ENCODE results near the gene TMEM106A.
"Not testable (repeated sequence)": the region's sequence is repeated elsewhere in the genome, so short reads cannot be mapped to it uniquely, and the experiment has no call there.

Gene TMEM106A

GRCh38 chr17:43216369-43216761 lies 4.7 kb downstream of the TMEM106A start:
- no peak for DNase-seq

- DNase-seq = no peak
These were observed 5.3 kb downstream of the TMEM106A start for GRCh38 chr17:43216762-43217613.

GRCh38 chr17:43217614-43218087 lies 6.0 kb downstream of the TMEM106A start:
- no peak for DNase-seq

- DNase-seq = no peak
These were observed 7.3 kb downstream of the TMEM106A start for GRCh38 chr17:43219001-43219400.

- DNase-seq = no peak
These were observed 8.2 kb downstream of the TMEM106A start for GRCh38 chr17:43219746-43220380.

GRCh38 chr17:43220511-43221125 lies 8.9 kb downstream of the TMEM106A start:
- DNase-seq = no peak

DNA sequence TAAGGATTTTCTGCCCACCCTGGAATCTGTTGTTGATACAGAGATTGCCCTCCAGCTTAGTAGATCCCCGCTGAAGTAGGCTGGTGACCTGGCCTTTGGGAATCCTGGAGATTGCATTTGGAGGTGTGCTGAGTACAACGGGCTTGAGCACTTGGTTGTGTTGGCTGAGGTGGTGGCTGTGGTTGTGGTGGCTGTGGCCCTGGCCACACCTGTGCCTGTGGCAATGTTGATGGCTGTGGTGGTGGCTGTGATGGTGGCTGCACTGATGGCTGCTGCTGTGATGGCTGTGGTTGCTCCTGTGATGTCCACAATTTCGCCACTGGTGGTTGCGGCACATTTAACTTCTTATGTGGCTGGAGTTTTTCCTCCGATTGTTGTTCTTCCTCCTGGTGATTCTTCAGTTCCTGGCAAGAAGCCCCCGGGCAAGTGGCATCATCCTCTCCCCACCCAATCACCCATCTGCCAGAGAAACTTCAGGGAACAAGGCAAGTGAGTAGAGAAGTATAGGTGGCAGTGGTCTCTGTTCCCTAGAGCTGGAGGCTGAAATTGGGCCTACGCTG lies 12.6 kb downstream of the TMEM106A start:
- no peak for DNase-seq

DNA sequence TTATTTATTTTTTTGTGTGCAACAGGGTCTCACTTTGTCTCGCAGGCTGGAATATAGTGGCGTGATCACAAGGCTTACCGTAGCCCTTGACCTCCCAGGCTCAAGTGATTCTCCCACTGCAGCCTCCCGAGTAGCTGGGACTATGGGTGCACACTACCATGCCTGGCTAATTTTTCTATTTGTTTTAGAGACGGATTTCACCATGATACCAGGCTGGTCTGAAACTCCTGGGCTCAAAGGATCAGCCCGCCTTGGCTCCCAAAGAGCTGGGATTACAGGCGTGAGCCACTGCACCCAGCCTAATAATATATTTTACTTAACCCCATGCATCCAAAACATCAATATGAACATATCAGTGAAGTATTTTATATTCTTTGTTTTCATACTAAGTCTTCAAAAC lies 14.7 kb downstream of the TMEM106A start:
- DNase-seq = no peak

DNA sequence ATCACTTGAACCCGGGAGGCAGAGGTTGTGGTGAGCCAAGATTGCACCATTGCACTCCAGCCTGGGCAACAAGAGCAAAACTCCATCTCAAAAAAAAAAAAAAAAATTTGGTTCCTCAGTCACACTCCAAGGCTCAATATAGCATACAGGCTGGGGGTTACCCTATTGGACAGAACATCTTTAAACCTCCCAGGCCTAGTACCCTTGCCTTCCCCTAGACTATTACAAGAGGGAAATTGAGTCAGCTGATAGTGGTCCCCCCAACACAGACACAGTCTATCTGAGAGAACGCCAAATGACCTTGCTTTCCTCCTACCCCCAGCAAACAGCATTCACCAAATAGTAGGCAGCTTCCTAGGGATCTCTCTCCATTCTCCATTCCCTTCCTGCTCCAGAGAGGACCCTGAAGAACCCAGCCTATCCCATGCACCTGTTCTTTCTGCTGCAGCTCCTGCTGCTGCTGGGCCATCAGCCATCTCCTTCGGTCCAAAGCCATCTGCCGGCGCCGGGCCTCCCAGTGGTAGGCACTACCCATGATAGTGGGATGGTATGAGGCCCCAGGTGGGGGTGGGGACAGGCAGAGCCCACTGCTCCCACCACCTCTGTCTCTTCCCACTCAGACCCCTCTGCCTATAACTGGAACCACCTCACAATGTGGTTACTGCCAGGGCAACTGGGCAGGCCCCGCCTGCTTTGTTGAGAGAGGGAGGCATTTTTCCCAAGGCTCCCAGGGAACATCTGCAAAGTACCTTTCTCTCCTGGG lies 16.5 kb downstream of the TMEM106A start, which contains the start of gene CCDC200:
TSS of gene CCDC200 (minus strand) at position 604 of the 763 bp plus-strand sequence. CDS start at position 535, 69 bp downstream.
- not testable (repeated sequence) for DNase-seq

- DNase-seq = not testable (repeated sequence)
These were observed 19.7 kb downstream of the TMEM106A start for GRCh38 chr17:43231205-43232020.

DNA sequence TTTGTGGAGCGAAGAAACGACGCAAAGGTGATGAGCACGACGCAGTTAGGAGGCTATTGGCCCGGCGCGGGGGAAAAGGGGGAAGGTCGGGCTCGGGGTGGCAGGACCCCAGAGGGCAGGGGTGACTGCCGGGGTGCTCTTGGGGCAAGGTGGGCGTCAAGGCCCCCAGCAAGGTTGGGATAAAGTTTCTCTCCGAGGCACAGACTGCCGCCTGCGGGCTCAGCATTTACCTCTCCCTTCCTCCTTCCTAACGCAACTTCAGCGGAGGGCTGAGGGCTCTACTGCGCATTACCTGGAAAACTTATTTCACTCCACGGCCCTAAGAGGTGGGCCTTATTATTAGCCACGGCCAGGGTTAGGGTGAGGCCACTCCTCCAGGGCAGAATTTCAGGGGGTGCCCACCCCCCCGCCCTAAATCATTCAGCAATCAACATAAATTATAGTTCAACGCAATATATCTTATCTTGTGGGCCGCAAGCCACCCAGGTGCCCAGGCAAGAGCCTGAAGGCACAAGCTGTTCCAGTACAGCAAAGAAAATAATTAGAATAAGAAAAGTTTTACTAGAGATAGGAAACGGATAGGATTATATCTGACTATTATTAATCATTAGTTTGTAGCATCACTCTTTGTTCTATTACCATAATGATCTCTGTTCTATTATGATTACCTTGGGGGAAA lies 20.5 kb downstream of the TMEM106A start:
- not testable (repeated sequence) for DNase-seq

DNA sequence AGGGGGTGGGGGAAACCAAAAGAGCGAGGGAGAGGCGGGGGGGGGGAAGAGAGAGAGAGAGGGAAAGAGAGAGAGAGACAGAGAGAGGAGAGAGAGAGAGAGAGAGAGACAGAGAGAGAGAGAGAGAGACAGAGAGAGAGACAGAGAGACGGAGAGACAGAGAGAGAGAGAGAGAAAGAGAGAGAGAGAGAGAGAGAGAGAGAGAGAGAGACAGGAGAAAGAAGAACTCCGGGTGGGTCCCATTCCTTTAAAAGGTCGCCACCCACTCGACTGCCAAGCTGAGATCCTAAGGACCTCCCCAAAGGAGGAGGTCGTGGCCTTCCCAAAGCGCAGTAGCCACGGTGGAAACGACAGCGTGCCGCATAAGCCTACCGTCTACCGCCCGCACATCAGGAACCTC lies 21.6 kb downstream of the TMEM106A start:
- DNase-seq = not testable (repeated sequence)

DNA sequence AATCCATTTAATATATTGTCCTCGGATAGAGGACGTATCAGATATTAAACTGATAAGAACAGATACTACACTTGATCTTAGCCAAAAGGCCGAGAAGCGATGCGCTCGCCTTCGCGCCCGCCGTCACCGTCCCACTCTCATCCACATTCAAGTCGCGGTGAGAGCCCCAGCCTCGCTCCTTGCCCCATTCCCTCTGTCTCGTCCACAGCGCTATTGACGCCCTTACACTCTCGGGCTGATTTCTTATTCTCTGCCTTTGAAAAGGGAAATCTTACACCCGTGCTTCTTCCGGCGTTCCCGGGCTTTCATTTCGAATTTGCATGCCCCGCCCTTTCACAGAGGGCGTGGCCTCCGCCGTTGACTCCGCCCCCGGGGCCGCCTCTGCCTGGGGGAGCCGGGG lies 22.2 kb downstream of the TMEM106A start, which contains the start of gene RNU2-1:
TSS of gene RNU2-1 (minus strand) at position 101 of the 400 bp plus-strand sequence.
- DNase-seq = not testable (repeated sequence)

DNA sequence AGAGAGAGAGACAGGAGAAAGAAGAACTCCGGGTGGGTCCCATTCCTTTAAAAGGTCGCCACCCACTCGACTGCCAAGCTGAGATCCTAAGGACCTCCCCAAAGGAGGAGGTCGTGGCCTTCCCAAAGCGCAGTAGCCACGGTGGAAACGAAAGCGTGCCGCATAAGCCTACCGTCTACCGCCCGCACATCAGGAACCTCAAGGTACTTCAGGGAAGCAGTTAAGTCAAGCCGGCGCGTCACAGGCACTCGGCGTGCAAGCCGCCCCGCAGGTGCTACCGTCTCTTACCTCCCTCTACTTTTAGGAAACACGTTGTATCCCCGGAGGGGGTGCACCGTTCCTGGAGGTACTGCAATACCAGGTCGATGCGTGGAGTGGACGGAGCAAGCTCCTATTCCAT lies 27.9 kb downstream of the TMEM106A start:
- not testable (repeated sequence) for DNase-seq

- not testable (repeated sequence) for DNase-seq
These were observed 29.1 kb downstream of the TMEM106A start for GRCh38 chr17:43240596-43241352.

DNA sequence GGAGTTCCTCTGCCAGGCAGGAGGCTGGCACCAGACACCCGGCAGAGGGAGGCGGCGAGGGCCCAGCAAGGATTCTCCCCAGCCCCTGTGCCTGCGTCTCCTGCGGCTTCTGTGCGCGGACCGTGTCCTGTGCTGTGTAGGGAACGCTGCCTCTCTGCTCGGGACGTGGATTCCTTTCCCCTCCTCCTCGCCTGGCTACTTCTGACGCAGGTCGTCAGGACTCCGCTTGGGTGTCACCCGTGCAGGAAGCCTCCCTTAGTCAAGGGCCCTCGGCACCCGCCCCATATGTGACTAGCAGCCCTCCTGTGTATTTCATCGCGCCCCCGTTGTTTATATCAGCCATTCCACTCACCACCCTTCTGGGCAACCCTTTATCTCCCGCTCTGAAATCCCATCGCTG lies 34.8 kb downstream of the TMEM106A start:
- not testable (repeated sequence) for DNase-seq

All from Kasumi-1 (cell line).